HFFc6 (cell line): ENCODE data around the gene CYP26C1. TPM values are rescaled to one million over a fixed set of nuclear protein-coding genes. Genes with fewer than 3 reads are reported as not detected.
A peak's percentile ranks its signal among the peaks of the same experiment; 100 is the strongest.

ENCODE experiments used
- DNase-seq: peaks from one replicate; pipeline ENCODE4 v3.0.0-alpha.2; 2018
- H3K27ac Mint-ChIP-seq: 2 replicates; pipeline ENCODE4 v1.8.0; 2020; ENCODE audit warnings: mild to moderate bottlenecking, mixed read lengths
- H3K27me3 Mint-ChIP-seq: 2 replicates; pipeline ENCODE4 v1.8.0; 2021; ENCODE audit warnings: mild to moderate bottlenecking, moderate library complexity, mixed read lengths; ENCODE audit not compliant: insufficient read depth
- H3K36me3 Mint-ChIP-seq: 2 replicates; pipeline ENCODE4 v1.8.0; 2021; ENCODE audit warnings: low read depth, mixed read lengths
- H3K4me1 Mint-ChIP-seq: 2 replicates; pipeline ENCODE4 v1.8.0; 2020; ENCODE audit warnings: low read depth, mixed read lengths
- H3K4me3 Mint-ChIP-seq: 2 replicates; pipeline ENCODE4 v1.8.0; 2020; ENCODE audit warnings: mild to moderate bottlenecking, moderate library complexity, mixed read lengths
- H3K9me3 Mint-ChIP-seq: 2 replicates; pipeline ENCODE4 v1.8.0; 2020; ENCODE audit warnings: mild to moderate bottlenecking, mixed read lengths
- total RNA-seq, 6 experiments: library from RNA; stranded (reverse); fragmentation: NEBNext Ultra II Directional; extraction: Animal tissue kit (Norgen Biotek cat#: 25700); gene quantifications; 2 replicates in 1 of 6; 3 replicates in 5 of 6; pipeline ENCODE4 v1.2.3, GENCODE V29; 2021
- TF ChIP-seq, protein P1 (sequence below): fragments of 200-600 bp; sonication (generic); IDR thresholded peaks from 2 replicates; pipeline ENCODE4 v1.5.0; 2021; ENCODE audit warnings: antibody characterized with exemption, mild to moderate bottlenecking

Gene CYP26C1
- total RNA-seq, 6 experiments from 2014 or later: 0.05 to 0.22 (median 0.13) TPM; not detected in 1

DNA sequence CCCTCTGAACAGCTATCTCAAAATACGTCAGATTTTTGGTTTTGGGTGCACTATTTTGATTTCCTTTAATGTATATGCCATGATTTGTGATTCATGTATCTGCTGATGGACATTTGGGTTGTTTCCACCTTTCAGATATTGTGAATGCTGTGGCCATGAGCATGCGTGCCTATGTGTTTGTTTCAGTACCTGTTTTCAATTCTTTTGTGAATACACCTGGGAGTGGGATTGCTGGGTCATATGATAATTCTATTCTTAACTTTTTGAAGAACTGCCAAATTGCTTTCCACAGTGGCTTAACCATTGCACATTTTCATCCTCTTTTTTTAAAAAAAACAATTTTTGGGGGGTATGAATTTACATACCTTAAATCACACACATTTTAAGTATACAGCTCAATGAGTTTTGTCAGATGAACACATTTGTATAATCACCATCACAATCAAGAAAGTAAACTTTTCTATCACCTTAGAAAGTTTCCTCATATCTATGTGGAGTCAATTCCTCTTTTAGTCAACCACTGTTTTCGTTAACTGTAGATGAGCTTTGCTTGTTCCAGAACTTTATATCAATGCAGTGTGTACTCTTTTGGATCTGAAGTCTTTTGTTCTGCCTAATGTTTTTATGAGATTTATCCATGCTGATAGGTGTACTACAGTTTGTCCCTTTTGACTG lies 50.0 kb downstream of the CYP26C1 start:
- TF ChIP-seq, protein P1, sequence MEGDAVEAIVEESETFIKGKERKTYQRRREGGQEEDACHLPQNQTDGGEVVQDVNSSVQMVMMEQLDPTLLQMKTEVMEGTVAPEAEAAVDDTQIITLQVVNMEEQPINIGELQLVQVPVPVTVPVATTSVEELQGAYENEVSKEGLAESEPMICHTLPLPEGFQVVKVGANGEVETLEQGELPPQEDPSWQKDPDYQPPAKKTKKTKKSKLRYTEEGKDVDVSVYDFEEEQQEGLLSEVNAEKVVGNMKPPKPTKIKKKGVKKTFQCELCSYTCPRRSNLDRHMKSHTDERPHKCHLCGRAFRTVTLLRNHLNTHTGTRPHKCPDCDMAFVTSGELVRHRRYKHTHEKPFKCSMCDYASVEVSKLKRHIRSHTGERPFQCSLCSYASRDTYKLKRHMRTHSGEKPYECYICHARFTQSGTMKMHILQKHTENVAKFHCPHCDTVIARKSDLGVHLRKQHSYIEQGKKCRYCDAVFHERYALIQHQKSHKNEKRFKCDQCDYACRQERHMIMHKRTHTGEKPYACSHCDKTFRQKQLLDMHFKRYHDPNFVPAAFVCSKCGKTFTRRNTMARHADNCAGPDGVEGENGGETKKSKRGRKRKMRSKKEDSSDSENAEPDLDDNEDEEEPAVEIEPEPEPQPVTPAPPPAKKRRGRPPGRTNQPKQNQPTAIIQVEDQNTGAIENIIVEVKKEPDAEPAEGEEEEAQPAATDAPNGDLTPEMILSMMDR: no peak
- Mint-ChIP-seq H3K4me1 (no peaks in the 10 kb centered on the region; the same call in 1 of the 2 replicates), H3K9me3 (no peaks in the 10 kb centered on the region), H3K36me3 (no peaks in the 10 kb centered on the region), H3K27me3 (peaks cover 14% of the 10 kb centered on the region), H3K27ac (no peak overlapping the region), H3K4me3 (no peak overlapping the region)
- DNase-seq: no peak

DNA sequence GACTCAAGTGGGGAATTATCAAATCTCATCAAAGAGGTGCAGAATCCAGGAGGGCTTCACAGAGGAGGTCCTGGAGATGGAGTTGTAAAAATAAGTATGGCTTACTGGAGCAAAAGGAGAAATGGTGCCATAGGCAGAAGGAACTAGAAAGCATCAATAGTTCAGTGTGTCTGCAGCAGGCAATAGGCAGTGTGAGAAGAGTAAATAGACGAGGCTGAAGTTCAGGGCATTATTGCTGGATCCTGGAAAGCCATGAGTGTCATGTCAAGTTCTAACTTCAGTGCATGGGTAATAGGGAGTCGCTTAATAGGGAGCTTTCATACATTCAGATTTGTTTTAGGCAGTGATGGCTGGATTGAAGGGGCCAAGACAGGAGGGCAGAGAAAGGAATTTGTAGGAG lies 52.4 kb downstream of the CYP26C1 start:
- Mint-ChIP-seq H3K27ac (no peak overlapping the region), H3K36me3 (no peaks in the 10 kb centered on the region), H3K4me1 (no peaks in the 10 kb centered on the region; the same call in none of the 2 replicates), H3K9me3 (no peaks in the 10 kb centered on the region), H3K27me3 (peaks cover 13% of the 10 kb centered on the region), H3K4me3 (no peak overlapping the region)
- TF ChIP-seq, protein P1: no peak
- no peak for DNase-seq

DNA sequence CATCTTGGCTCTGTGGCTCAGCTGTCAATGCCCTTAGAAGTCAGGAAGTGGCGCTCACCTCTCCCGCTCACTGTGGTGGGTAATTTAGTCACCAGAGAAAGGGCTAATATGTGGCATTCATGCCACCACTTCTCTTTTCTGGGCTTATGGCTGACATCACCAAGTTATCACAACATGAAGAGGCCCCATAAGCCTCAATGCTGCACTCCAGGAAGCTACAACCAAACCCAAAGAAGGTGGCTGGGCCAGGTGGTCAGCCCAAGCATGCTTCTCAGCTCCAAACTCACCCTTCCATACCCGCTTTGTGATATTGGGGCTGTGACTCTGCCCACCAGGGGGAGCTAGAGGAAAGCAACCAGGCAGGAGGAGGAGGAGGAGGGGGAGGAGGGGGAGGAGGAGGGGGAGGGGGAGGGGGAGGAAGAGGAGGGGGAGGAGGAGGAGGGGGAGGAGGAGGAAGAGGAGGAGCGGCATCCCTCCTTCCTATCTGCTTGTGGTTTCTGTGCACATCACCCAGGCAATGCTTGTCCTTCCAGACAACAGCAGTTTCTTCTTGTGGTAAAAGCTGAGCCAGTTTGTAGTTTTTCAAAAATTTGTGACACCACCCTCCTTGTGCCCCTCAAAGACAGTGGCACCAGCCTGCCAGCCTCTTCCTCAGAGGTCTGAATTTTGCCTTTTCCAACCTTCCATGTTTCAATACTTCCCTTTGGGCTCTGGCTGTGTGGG lies 55.2 kb downstream of the CYP26C1 start:
- Mint-ChIP-seq H3K4me3 (no peak overlapping the region), H3K27ac (no peak overlapping the region), H3K36me3 (no peaks in the 10 kb centered on the region), H3K9me3 (no peaks in the 10 kb centered on the region), H3K4me1 (no peaks in the 10 kb centered on the region; the same call in 1 of the 2 replicates), H3K27me3 (peaks cover 24% of the 10 kb centered on the region)
- TF ChIP-seq, protein P1: peak; percentile 67
- DNase-seq: peak; percentile 46

Other genes with a start within 250 kb of the CYP26C1 start
- 1 to 10 TPM; 5.7 to 8.6 (median 6.3) TPM for gene EXOC6, start 212.3 kb upstream of the CYP26C1 start, total RNA-seq
- not detected for gene CYP26A1, start 13.1 kb downstream of the CYP26C1 start, total RNA-seq